Right lobe of liver (tissue), 4 donors: ENCODE data around the gene DUSP16.

ENCODE experiments used
- POLR2A ChIP-seq: fragments of 450-650 bp; IDR thresholded peaks from one replicate; pipeline ENCODE4 v1.6.1; 2017; ENCODE audit warnings: antibody characterized with exemption, mild to moderate bottlenecking
- TF ChIP-seq, protein P1 (sequence below), 4 donors: fragments of 200-600 bp in 3 of 4; fragments of 450-650 bp in 1 of 4; IDR thresholded peaks; one replicate each; pipeline versions ENCODE4 v1.5.1 to v1.8.0; 2016 to 2022; ENCODE audit warnings: antibody characterized with exemption in 4 of 4, mild to moderate bottlenecking in 2 of 4
- donor health status: DM: no; HTN: no; CAD: no.
- donor health status: DM: no; HTN: no; CAD: no.
- donor health status: DM: no; HTN: yes; CAD: no.

DNA sequence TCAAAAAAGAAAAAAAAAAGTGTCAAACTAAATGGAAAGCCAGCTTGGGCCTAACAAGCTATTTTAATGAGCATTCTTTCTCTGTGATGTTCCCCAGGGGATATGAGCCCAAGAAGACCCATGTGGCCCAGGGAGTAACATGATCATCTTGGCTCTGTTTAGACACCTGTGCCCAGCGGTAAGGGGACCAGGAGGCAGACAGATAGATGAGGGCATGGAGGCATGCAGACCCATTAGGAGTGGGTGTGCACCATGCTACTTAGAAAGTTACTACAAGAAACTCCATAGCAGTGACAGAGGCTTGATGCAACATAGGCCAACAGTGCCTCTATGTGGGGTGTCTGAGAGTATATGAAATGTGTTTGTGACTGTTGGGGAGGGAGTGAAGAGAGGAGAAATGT lies 45.9 kb upstream of the DUSP16 start:
- TF ChIP-seq POLR2A: no peak
- TF ChIP-seq, protein P1, sequence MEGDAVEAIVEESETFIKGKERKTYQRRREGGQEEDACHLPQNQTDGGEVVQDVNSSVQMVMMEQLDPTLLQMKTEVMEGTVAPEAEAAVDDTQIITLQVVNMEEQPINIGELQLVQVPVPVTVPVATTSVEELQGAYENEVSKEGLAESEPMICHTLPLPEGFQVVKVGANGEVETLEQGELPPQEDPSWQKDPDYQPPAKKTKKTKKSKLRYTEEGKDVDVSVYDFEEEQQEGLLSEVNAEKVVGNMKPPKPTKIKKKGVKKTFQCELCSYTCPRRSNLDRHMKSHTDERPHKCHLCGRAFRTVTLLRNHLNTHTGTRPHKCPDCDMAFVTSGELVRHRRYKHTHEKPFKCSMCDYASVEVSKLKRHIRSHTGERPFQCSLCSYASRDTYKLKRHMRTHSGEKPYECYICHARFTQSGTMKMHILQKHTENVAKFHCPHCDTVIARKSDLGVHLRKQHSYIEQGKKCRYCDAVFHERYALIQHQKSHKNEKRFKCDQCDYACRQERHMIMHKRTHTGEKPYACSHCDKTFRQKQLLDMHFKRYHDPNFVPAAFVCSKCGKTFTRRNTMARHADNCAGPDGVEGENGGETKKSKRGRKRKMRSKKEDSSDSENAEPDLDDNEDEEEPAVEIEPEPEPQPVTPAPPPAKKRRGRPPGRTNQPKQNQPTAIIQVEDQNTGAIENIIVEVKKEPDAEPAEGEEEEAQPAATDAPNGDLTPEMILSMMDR (IDR thresholded peaks at IDR 0.05): peak in 3 of 4 donors; percentile 8 to 15 (median 9)
